ENCODE measurements around the gene DCXR. TPM values are rescaled to one million over a fixed set of nuclear protein-coding genes. Genes with fewer than 3 reads are reported as not detected.

DCXR gene
- total RNA-seq, 1 experiment from 2014 or later, result 306 TPM

- H3K9me3 ChIP-seq (ENCODE audit: control insufficient read depth in 1 of 2, insufficient read depth in 1 of 2, low read depth in 1 of 2, low read length in 2 of 2), result no peaks in the 10 kb centered on the region
- no peaks in the 10 kb centered on the region; a peak in 1 of 4 replicates for H3K36me3 ChIP-seq (ENCODE audit: control insufficient read depth in 1 of 2, insufficient read depth in 2 of 2, low read length in 2 of 2)
- no peak overlapping the region; the same call in 1 of the 2 replicates for H3K27ac ChIP-seq (ENCODE audit: low read depth, low read length)
- no peak overlapping the region for H3K4me2 ChIP-seq (ENCODE audit: low read length)
- ATAC-seq, result no peak
- no peaks in the 10 kb centered on the region for H3K27me3 ChIP-seq (ENCODE audit: insufficient read depth, low read length)
- intact Hi-C loops (cut with micrococcal nuclease), result no loop called here
- no peaks in the 10 kb centered on the region for H4K20me1 ChIP-seq (ENCODE audit: insufficient read depth)
- H2AFZ ChIP-seq (ENCODE audit: low read depth, low read length, poor library complexity, severe bottlenecking), result no peak overlapping the region
- TF ChIP-seq FOSL1 (IDR thresholded peaks at IDR 0.05; ENCODE audit: low read depth) (no peak), TCF7L2 (IDR thresholded peaks at IDR 0.05; ENCODE audit: borderline replicate concordance, extremely low read depth, insufficient read depth, insufficient read length) (no peak), SIN3A (IDR thresholded peaks at IDR 0.05; ENCODE audit: low read depth) (no peak), EZH2phosphoT487 (IDR thresholded peaks at IDR 0.05; ENCODE audit: borderline replicate concordance) (no peak), RAD21 (IDR thresholded peaks at IDR 0.05; ENCODE audit: low read depth) (no peak), ZBTB33 (IDR thresholded peaks at IDR 0.05; ENCODE audit: extremely low read depth, insufficient replicate concordance, low read length) (no peak)
- TF ChIP-seq, protein P1, sequence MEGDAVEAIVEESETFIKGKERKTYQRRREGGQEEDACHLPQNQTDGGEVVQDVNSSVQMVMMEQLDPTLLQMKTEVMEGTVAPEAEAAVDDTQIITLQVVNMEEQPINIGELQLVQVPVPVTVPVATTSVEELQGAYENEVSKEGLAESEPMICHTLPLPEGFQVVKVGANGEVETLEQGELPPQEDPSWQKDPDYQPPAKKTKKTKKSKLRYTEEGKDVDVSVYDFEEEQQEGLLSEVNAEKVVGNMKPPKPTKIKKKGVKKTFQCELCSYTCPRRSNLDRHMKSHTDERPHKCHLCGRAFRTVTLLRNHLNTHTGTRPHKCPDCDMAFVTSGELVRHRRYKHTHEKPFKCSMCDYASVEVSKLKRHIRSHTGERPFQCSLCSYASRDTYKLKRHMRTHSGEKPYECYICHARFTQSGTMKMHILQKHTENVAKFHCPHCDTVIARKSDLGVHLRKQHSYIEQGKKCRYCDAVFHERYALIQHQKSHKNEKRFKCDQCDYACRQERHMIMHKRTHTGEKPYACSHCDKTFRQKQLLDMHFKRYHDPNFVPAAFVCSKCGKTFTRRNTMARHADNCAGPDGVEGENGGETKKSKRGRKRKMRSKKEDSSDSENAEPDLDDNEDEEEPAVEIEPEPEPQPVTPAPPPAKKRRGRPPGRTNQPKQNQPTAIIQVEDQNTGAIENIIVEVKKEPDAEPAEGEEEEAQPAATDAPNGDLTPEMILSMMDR (IDR thresholded peaks at IDR 0.05 in 2 of 3, conservative IDR thresholded peaks at IDR 0.05 in 1 of 3; ENCODE audit: borderline replicate concordance in 1 of 3, insufficient read depth in 1 of 3, low read depth in 2 of 3, low read length in 2 of 3), result no peak
- peaks cover 22% of the 10 kb centered on the region; the same call in 1 of the 2 replicates for H3K79me2 ChIP-seq (ENCODE audit: insufficient read depth, low read length)
- BruUV-seq (replicated peaks), result no TSS peak
- no peaks in the 10 kb centered on the region for H3K9me2 ChIP-seq (ENCODE audit: insufficient read depth)
- RAD21 ChIA-PET (ENCODE audit: low non-redundant PET in 1 of 2, low total read pairs in 2 of 2, uncharacterized antibody in 2 of 2, unreplicated experiment in 2 of 2), result interaction anchor here in 1 of 2 experiments (1.2 kb wide), 1 partner anchor 73 kb away, joined by 3 read pairs; no protein-coding TSS in a partner anchor
- no peak for DNase-seq (ENCODE audit: low read depth, low spot score)
- H3K9ac ChIP-seq (ENCODE audit: low read length), result no peak overlapping the region
- peaks cover 16 to 40% of the 10 kb centered on the region in 2 experiments; a peak in 3 of 4 replicates for H3K4me1 ChIP-seq (ENCODE audit: control insufficient read depth in 1 of 2, insufficient read depth in 2 of 2, low read length in 2 of 2)
- CTCF ChIA-PET, result no interaction called here
- POLR2A ChIA-PET, result interaction anchor here (1.8 kb wide), 1 partner anchor 9 kb away, joined by 4 read pairs; the partner anchor contains the start of gene DCXR
- H3K4me3 ChIP-seq (replicated peaks in 1 of 2; ENCODE audit: low read depth in 1 of 2, low read length in 2 of 2), result no peak overlapping the region
Measured at GRCh38 chr17:82028246-82028645, 9.3 kb downstream of the DCXR start.
